CD4-positive, CD25-positive, alpha-beta regulatory T cell (primary cell): ENCODE data around the gene GRIK4. TPM values are rescaled to one million over a fixed set of nuclear protein-coding genes. Genes with fewer than 3 reads are reported as not detected.
A peak's percentile ranks its signal among the peaks of the same experiment; 100 is the strongest.
"Not testable (repeated sequence)": the region's sequence is repeated elsewhere in the genome, so short reads cannot be mapped to it uniquely, and the experiment has no call there.

ENCODE experiments used
- ATAC-seq, 2 donors: fragments of 150-1000 bp; cut with Tn5 transposase; one replicate each; pipeline ENCODE4 v1.10.0; 2021; ENCODE audit warnings: low read depth in 2 of 2, moderate number of reproducible peaks in 2 of 2, moderate library complexity in 1 of 2
- DNase-seq, 3 donors: peaks; one replicate each; pipeline versions ENCODE4 v3.0.0 to v3.0.0-alpha.2; 2012 to 2022; ENCODE audit warnings: mixed read lengths in 1 of 3
- H3K27ac ChIP-seq: one replicate; pipeline ENCODE4 v1.7.0; 2013; ENCODE audit warnings: mild to moderate bottlenecking, low read length; ENCODE audit not compliant: insufficient read depth, poor library complexity, severe bottlenecking
- H3K27me3 ChIP-seq: one replicate; pipeline ENCODE4 v1.7.0; 2013; ENCODE audit warnings: low read length; ENCODE audit not compliant: control insufficient read depth, insufficient read depth
- H3K36me3 ChIP-seq: one replicate; pipeline ENCODE4 v1.7.0; 2013; ENCODE audit warnings: mild to moderate bottlenecking, low read length, moderate library complexity; ENCODE audit not compliant: control insufficient read depth, insufficient read depth
- H3K4me1 ChIP-seq: 2 replicates; pipeline ENCODE4 v1.7.0; 2013; ENCODE audit warnings: mild to moderate bottlenecking, low read length; ENCODE audit not compliant: insufficient read depth, control insufficient read depth, poor library complexity, severe bottlenecking
- H3K4me3 ChIP-seq: one replicate; pipeline ENCODE4 v1.7.0; 2013; ENCODE audit warnings: low read depth, mild to moderate bottlenecking, low read length, moderate library complexity
- H3K9me3 ChIP-seq, 2 experiments: 1 replicate in 1 of 2; 2 replicates in 1 of 2; pipeline ENCODE4 v1.7.0; 2013; ENCODE audit warnings: low read length in 2 of 2, mild to moderate bottlenecking in 1 of 2, moderate library complexity in 1 of 2; ENCODE audit not compliant: control insufficient read depth in 2 of 2
- H3K27ac Mint-ChIP-seq, 3 donors: one replicate each; pipeline ENCODE4 v1.8.0; 2020 to 2022; ENCODE audit warnings: mild to moderate bottlenecking in 3 of 3, mixed read lengths in 3 of 3, moderate library complexity in 2 of 3
- H3K27me3 Mint-ChIP-seq: one replicate; pipeline ENCODE4 v1.8.0; 2022; ENCODE audit warnings: mild to moderate bottlenecking, mixed read lengths
- H3K36me3 Mint-ChIP-seq: one replicate; pipeline ENCODE4 v1.8.0; 2020; ENCODE audit warnings: mixed read lengths
- H3K4me1 Mint-ChIP-seq, 4 donors: one replicate each; pipeline ENCODE4 v1.8.0; 2020 to 2022; ENCODE audit warnings: mixed read lengths in 4 of 4, mild to moderate bottlenecking in 1 of 4
- H3K4me3 Mint-ChIP-seq, 4 donors: one replicate each; pipeline ENCODE4 v1.8.0; 2020 to 2022; ENCODE audit warnings: mild to moderate bottlenecking in 4 of 4, mixed read lengths in 4 of 4, moderate library complexity in 3 of 4
- H3K9me3 Mint-ChIP-seq, 7 donors: one replicate each; pipeline ENCODE4 v1.8.0; 2020 to 2022; ENCODE audit warnings: mixed read lengths in 7 of 7, mild to moderate bottlenecking in 3 of 7, moderate library complexity in 2 of 7
- polyA plus RNA-seq, 4 donors: library from polyadenylated mRNA; unstranded; fragments of 300-500 nt; fragmentation: Illumina TruSeq; gene quantifications; one replicate each; pipeline ENCODE4 v1.2.3, GENCODE V29; 2021
- total RNA-seq: library from RNA; stranded (reverse); gene quantifications from one replicate; pipeline ENCODE4 v1.2.3, GENCODE V29; 2022

The GRIK4 gene
- total and polyA plus RNA-seq, 5 donors from 2014 or later, result not detected

- Histone ChIP-seq H3K4me3 (no peak overlapping the region), H3K4me1 (no peaks in the 10 kb centered on the region), H3K36me3 (no peaks in the 10 kb centered on the region), H3K9me3 (peaks cover 2 to 4% of the 10 kb centered on the region in 2 experiments), H3K27me3 (no peaks in the 10 kb centered on the region), H3K27ac (no peak overlapping the region)
- Mint-ChIP-seq H3K27ac (no peak overlapping the region), H3K36me3 (no peaks in the 10 kb centered on the region), H3K27me3 (no peaks in the 10 kb centered on the region), H3K9me3 (peaks cover 0 to 23% (median 7%) of the 10 kb centered on the region in 7 donors), H3K4me3 (no peak overlapping the region), H3K4me1 (no peaks in the 10 kb centered on the region)
- peak in 1 of 3 donors; percentile 14 for DNase-seq
- ATAC-seq, result no peak
These were observed 110.8 kb downstream of the GRIK4 start for GRCh38 chr11:120622189-120622875.

DNA sequence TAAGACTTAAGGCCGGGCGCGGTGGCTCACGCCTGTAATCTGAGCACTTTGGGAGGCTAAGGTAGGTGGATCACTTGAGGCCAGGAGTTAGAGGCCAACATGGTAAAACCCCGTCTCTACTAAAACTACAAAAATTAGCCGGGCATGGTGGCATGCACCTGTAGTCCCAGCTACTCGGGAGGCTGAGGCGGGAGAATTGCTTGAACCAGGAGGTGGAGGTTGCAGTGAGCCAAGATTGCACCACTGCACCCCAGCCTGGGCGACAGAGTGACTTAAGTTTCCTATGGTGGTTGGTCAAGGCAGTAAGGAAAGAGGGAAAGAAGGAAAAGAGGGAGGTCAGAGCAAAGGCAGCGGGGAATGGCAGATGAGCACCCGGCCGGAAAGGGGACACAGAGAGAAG, 113.4 kb downstream of the GRIK4 start:
- H3K36me3 Mint-ChIP-seq, H3K4me3 Mint-ChIP-seq, H3K4me1 Mint-ChIP-seq, H3K27ac ChIP-seq, DNase-seq, H3K36me3 ChIP-seq, H3K9me3 Mint-ChIP-seq, H3K4me3 ChIP-seq, H3K4me1 ChIP-seq, H3K27ac Mint-ChIP-seq, H3K27me3 ChIP-seq, ATAC-seq, H3K9me3 ChIP-seq, H3K27me3 Mint-ChIP-seq: not testable (repeated sequence)

- Mint-ChIP-seq H3K27me3 (peaks cover 6% of the 10 kb centered on the region), H3K4me1 (no peaks in the 10 kb centered on the region), H3K4me3 (no peak overlapping the region), H3K36me3 (no peaks in the 10 kb centered on the region), H3K27ac (no peak overlapping the region), H3K9me3 (peaks cover 0 to 3% (median 0%) of the 10 kb centered on the region in 7 donors)
- ATAC-seq (no peak), DNase-seq (no peak)
- H3K4me3 ChIP-seq, result no peak overlapping the region
- H3K27ac ChIP-seq, result no peak overlapping the region
- H3K4me1 ChIP-seq, result no peaks in the 10 kb centered on the region
- no peaks in the 10 kb centered on the region for H3K36me3 ChIP-seq
- no peaks in the 10 kb centered on the region for H3K27me3 ChIP-seq
- H3K9me3 ChIP-seq, result no peaks in the 10 kb centered on the region
These were observed 114.0 kb downstream of the GRIK4 start for GRCh38 chr11:120625565-120625964.

DNA sequence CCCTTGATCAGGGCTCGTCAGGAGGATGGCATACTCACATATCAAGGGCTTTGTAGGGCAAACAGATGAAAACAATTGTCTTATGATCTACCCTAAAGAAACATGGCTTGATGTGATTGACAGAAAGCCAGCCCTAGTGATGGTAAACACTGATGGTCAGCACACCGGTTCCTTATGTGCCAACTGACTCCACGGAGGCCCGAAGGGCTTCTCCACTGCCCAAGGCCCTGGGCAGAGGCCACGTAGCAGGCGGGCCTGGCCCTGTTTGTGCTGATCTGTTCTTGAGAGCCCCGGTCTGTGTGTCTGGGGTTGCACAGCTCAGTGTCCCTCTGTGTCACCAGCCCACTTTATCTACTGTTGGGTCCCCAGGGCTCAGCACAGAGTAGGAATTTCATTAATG, 115.2 kb downstream of the GRIK4 start:
- peaks cover 6% of the 10 kb centered on the region for H3K27me3 Mint-ChIP-seq
- no peak overlapping the region for H3K4me3 ChIP-seq
- H3K4me1 Mint-ChIP-seq, result no peaks in the 10 kb centered on the region
- no peak for ATAC-seq
- no peak overlapping the region for H3K4me3 Mint-ChIP-seq
- H3K36me3 ChIP-seq, result no peaks in the 10 kb centered on the region
- no peaks in the 10 kb centered on the region for H3K4me1 ChIP-seq
- H3K9me3 ChIP-seq, result no peaks in the 10 kb centered on the region
- DNase-seq, result no peak
- no peaks in the 10 kb centered on the region for H3K27me3 ChIP-seq
- H3K9me3 Mint-ChIP-seq, result peaks cover 0 to 3% (median 0%) of the 10 kb centered on the region in 7 donors
- no peaks in the 10 kb centered on the region for H3K36me3 Mint-ChIP-seq
- H3K27ac Mint-ChIP-seq, result no peak overlapping the region
- H3K27ac ChIP-seq, result no peak overlapping the region

DNA sequence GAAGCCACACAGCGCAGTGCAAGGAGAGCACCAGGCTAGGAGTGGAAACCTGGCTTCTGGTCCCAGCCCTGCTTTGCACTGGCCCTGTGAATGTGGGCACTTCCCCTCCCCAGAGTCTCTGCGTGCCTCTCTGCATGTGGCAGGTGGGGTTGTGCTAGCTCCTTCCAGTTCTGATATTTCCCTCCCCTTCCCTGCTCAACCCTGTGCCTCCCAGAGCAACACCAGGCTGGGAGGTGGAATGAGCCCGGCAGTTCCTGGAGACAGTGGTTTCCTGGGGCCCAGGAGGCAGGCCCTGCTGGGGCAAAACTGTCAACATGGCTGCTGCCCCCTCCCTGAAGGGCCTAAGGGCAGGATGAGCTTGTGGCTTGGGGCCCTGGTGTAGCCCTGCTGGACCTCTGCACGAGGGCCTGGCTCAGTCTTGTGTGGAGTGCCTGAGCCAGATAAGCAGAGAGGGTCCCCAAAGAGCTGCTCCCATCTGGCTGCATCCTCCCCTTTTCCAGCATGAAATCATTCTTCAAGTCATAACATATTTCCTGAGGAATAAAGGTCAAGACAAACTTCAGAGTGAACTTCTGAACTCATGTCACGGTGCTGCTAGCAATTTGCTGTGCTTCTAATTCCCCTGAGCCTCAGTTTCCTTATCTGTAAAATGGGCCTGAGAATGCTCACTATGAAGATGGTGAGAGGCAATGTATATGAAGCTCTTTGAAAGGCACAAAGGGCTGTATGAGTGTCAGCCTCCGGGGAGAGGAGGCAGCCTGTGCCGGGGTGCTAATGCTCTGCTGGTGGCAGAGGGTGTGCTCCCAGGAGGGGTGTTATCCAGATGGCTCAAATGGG, 116.0 kb downstream of the GRIK4 start:
- Histone ChIP-seq H3K4me1 (no peaks in the 10 kb centered on the region), H3K27ac (no peak overlapping the region), H3K9me3 (no peaks in the 10 kb centered on the region), H3K27me3 (no peaks in the 10 kb centered on the region), H3K4me3 (no peak overlapping the region), H3K36me3 (no peaks in the 10 kb centered on the region)
- DNase-seq (no peak), ATAC-seq (no peak)
- no peaks in the 10 kb centered on the region for H3K4me1 Mint-ChIP-seq
- H3K36me3 Mint-ChIP-seq, result no peaks in the 10 kb centered on the region
- H3K4me3 Mint-ChIP-seq, result no peak overlapping the region
- H3K27ac Mint-ChIP-seq, result no peak overlapping the region
- peaks cover 6% of the 10 kb centered on the region for H3K27me3 Mint-ChIP-seq
- H3K9me3 Mint-ChIP-seq, result peaks cover 0 to 3% (median 0%) of the 10 kb centered on the region in 7 donors

DNA sequence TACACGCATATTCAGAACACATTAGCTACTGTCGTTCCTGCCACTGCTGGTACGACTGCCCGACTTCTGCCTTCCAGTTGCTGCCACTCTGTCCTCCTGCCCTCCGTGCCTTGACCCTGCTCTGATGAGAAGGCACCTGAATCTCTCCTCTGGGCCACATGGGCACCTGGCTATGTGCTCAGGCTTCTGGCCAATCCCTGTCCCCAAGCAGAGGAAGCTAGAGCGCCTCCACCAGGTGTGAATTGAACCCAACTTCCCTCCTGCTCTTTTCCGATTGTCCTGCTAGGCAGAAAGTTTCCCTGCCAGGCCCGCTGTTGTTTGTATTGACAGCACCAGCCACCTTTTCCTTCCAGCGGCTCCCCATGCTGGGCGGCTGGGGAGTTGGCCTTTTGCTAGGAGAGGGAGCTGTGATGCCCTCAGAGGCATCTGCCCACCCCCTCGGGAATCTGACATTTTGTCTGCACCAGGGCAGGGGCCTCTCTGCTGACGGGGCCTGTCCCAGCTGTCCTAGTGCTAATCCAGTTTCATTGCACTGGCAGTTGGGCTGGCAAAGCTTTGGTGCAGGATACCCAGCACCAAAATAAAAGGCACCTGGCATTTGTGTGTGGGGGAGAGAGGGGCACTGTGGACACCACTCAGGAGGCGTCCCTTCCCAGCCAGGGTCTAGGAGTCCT, 118.0 kb downstream of the GRIK4 start:
- H3K4me1 Mint-ChIP-seq, result no peaks in the 10 kb centered on the region
- Histone ChIP-seq H3K4me1 (no peaks in the 10 kb centered on the region), H3K27me3 (no peaks in the 10 kb centered on the region), H3K9me3 (no peaks in the 10 kb centered on the region), H3K36me3 (no peaks in the 10 kb centered on the region), H3K27ac (no peak overlapping the region), H3K4me3 (no peak overlapping the region)
- peaks cover 0 to 3% (median 0%) of the 10 kb centered on the region in 7 donors for H3K9me3 Mint-ChIP-seq
- no peaks in the 10 kb centered on the region for H3K36me3 Mint-ChIP-seq
- DNase-seq, result no peak
- H3K27me3 Mint-ChIP-seq, result peaks cover 6% of the 10 kb centered on the region
- H3K4me3 Mint-ChIP-seq, result no peak overlapping the region
- no peak for ATAC-seq
- H3K27ac Mint-ChIP-seq, result peak overlapping the region in 1 of 3 donors; percentile 40

- no peaks in the 10 kb centered on the region for H3K36me3 Mint-ChIP-seq
- H3K9me3 Mint-ChIP-seq, result peaks cover 0 to 1% (median 0%) of the 10 kb centered on the region in 7 donors
- H3K4me3 ChIP-seq, result no peak overlapping the region
- no peaks in the 10 kb centered on the region for H3K36me3 ChIP-seq
- no peaks in the 10 kb centered on the region for H3K4me1 ChIP-seq
- DNase-seq (no peak), ATAC-seq (no peak)
- H3K27me3 Mint-ChIP-seq, result peaks cover 6% of the 10 kb centered on the region
- no peaks in the 10 kb centered on the region for H3K27me3 ChIP-seq
- no peak overlapping the region for H3K27ac ChIP-seq
- no peak overlapping the region for H3K4me3 Mint-ChIP-seq
- no peaks in the 10 kb centered on the region for H3K4me1 Mint-ChIP-seq
- no peak overlapping the region for H3K27ac Mint-ChIP-seq
- no peaks in the 10 kb centered on the region for H3K9me3 ChIP-seq
These were observed 118.6 kb downstream of the GRIK4 start for GRCh38 chr11:120630122-120630521.
